Putamen (tissue), 1 donor: ENCODE data around the gene SERPINF2.
"Not testable (repeated sequence)": the region's sequence is repeated elsewhere in the genome, so short reads cannot be mapped to it uniquely, and the experiment has no call there.

Source experiments
- DNase-seq: peaks from one replicate; pipeline ENCODE4 v3.0.0-alpha.2; 2016; ENCODE audit warnings: low spot score

SERPINF2 gene

GRCh38 chr17:1762901-1763898, 20.5 kb downstream of the SERPINF2 start:
- no peak for DNase-seq

- no peak for DNase-seq
Observed at GRCh38 chr17:1764284-1764683, 21.6 kb downstream of the SERPINF2 start.

DNA sequence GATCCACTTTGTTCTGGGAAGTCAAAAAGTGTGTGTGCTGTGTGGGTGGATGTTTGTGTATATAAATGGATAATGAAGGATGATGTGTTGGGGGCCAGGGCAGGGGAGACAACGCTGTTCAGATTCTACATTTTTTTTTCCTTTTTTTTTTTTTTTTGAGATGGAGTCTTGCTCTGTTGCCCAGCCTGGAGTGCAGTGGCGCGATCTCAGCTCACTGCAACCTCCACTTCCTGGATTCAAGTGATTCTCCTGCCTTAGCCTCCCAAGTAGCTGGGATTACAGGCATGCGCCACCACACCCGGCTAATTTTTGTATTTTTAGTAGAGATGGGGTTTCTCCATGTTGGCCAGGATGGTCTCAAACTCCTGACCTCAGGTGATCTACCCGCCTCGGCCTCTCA, 22.0 kb downstream of the SERPINF2 start:
- not testable (repeated sequence) for DNase-seq

GRCh38 chr17:1765576-1765975, 22.9 kb downstream of the SERPINF2 start:
- no peak for DNase-seq

GRCh38 chr17:1766382-1767135, 23.9 kb downstream of the SERPINF2 start:
- DNase-seq: no peak

DNA sequence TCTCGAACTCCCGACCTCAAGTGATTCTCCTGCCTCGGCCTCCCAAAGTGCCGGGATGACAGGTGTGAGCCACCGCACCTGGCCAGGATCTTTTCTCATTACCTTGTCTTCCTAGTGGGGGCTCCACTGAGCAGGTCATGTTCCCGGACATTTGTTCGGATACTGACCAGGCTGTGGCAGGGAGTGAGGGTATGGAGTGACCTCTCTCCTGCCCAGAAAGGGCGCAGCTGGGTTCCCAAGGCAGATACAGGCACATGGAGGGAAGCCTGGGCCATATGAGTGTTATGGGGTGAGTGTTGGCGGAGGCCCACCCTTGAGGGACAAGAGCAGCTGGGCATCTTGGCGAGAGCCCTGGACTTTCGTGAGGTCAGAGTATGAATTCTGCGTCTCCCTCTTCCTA, 24.7 kb downstream of the SERPINF2 start:
- no peak for DNase-seq

GRCh38 chr17:1769822-1770477, 27.3 kb downstream of the SERPINF2 start:
- no peak for DNase-seq

DNA sequence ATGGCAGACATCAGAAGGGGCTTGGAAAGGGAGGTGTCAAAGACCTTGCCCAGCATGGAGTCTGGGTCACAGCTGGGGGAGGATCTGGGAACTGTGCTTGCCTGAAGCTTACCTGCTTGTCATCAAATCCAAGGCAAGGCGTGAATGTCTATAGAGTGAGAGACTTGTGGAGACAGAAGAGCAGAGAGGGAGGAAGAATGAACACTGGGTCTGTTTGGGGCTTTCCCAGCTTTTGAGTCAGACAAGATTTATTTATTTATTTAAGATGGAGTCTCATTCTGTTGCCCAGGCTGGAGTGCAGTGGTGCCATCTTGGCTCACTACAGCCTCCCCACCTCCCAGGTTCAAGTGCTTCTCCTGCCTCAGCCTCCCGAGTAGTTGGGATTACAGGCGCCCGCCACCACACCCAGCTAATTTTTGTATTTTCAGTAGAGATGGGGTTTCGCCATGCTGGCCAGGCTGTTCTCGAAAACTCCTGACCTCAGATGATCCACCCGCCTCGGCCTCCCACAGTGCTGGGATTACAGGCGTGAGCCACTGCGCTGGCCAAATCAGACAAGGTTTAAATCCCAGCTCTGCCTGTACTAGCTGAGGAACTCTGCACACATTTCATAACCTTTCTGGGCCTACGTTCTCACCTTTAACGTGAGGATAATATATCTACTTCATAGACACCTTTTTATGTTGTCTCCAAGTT, 30.5 kb downstream of the SERPINF2 start:
- not testable (repeated sequence) for DNase-seq

- no peak for DNase-seq
Observed at GRCh38 chr17:1773696-1774181, 31.1 kb downstream of the SERPINF2 start.

- no peak for DNase-seq
Observed at GRCh38 chr17:1774390-1775176, 31.9 kb downstream of the SERPINF2 start.

GRCh38 chr17:1776328-1776727, 33.7 kb downstream of the SERPINF2 start:
- DNase-seq: no peak

GRCh38 chr17:1776857-1777256, 34.2 kb downstream of the SERPINF2 start:
- DNase-seq: no peak

DNA sequence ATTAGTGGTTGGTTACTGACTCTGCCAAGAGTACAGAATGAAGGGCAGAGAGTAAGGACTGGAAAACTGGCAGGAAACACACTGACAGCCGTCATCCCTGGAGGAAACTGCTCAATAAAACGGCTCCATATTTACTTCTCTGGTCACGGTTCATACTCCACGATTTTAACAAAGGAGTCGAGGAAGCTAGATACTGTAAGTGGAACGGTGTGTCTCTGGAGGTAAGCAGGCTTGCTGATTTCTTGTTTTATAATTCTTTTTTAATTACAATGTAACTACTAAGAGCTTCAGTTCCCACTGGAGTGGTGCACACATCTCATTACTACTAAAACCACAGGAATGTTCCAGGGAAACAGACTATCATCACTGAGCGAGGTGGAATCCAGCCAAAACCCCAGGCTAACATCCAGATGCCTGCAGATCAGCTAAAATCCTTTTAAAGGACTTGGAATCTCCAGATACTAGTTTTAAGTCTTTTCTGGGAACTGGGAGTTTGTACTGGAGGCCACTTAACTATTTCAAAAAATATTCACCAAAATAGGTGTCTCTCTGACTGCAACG, 37.0 kb downstream of the SERPINF2 start:
- DNase-seq: no peak

DNA sequence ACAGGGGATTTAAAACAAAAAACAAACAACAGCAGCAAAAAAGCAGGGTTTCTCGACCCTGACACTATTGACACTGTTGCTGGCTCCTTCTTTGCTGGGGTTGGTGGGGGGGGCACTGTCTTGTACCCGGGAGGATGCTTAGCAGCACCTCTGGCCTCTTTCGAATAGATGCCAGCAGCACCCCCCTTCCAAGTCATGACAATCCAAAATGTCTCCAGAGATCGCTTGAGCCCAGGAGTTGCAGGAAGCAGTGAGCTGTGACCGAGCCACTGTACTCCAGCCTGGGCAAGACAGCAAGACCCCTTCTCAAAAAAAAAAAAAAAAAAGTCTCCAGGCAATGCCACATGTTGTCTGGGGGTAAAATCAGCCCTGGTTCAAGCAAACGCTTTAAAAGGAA, 39.5 kb downstream of the SERPINF2 start:
- no peak for DNase-seq

- no peak for DNase-seq
Observed at GRCh38 chr17:1783271-1783670, 40.6 kb downstream of the SERPINF2 start.

GRCh38 chr17:1783834-1784611, 41.4 kb downstream of the SERPINF2 start:
- no peak for DNase-seq

DNA sequence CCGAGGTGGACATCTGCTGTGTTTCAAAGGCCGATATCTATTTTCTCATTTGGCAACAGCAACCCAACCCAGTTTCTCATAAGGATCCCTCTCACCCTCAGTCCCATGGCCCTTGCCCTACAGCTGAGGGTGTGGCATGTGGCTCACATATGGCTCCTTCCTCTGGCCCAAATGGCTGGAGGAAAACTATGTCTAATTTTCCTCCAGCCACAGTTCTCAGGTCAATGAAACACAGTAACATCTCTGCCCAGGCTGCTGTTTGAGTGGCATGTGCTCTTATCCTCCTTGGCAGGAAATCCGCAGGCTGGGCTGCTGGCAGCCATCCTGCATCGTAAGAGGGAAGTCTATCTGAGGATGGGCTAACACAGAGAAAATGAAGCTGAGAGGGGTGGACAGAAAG, 43.3 kb downstream of the SERPINF2 start:
- no peak for DNase-seq

DNA sequence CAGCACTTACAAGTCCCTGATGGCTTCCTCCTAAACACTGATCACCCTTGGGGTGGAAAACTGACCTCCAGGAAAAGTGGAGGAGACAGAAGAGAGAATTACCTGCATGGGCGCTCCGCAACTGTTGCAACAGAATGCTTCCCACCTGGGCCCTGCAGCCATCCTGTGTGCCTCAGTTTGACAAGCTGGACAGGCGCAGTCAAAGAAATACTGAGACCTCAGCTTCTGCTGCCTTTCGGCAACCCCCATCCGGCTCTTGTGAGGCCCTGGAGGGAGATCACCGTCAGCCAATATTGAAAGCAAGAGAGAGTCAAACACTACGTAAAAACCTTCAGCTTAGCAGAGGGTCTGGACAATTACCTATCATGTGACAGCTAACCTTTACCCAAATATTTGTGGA, 44.0 kb downstream of the SERPINF2 start:
- DNase-seq: no peak

DNA sequence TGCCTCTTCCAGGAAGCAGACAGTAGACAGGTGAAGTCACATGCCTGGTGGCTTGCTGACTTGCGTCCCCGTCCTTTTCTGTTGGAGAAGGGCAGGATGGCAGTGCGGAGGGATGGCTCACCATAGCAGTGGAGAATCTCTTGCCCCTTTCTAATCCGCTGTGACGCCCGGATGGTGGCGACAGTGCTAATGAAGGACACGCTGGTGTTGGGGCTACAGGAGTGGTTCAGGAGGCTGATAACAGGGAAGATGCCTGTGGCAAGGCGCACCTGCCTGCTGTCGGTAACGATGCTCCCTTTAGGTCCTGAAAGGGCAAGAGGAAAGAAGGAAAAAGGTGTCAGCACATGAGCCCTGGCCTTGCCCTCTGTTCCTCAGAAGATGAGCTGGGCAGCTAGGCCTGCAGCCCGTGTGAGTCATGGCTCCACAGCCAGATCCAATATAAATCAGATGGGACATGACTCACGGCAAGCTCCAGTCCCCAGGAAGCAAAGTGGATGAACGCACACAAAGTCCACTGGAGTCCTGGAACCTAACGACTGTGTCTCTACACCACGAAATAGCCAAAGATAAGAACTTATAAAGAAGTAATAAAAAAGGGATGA, 44.7 kb downstream of the SERPINF2 start:
- no peak for DNase-seq
